Hepatocyte (in vitro differentiated cells): ENCODE measurements around the gene TLK2. TPM values are rescaled to one million over a fixed set of nuclear protein-coding genes. Genes with fewer than 3 reads are reported as not detected.

Experiments
- DNase-seq: peaks from one replicate; pipeline ENCODE4 v3.0.0-alpha.2; 2016; ENCODE audit warnings: low spot score
- H2AFZ ChIP-seq: fragments of 200-600 bp; sonication (generic); 2 replicates; pipeline ENCODE4 v1.6.0; 2016; ENCODE audit warnings: antibody characterized with exemption, mild to moderate bottlenecking
- H3K27ac ChIP-seq: fragments of 200-600 bp; sonication (generic); 2 replicates; pipeline ENCODE4 v1.5.1; 2016; ENCODE audit warnings: mild to moderate bottlenecking
- H3K27me3 ChIP-seq: fragments of 200-600 bp; sonication (generic); 2 replicates; pipeline ENCODE4 v1.6.1; 2016
- H3K36me3 ChIP-seq: fragments of 200-600 bp; sonication (generic); replicated peaks from 2 replicates; pipeline ENCODE4 v1.5.1; 2016; ENCODE audit warnings: low read depth; ENCODE audit not compliant: insufficient read depth
- H3K4me1 ChIP-seq: fragments of 200-600 bp; sonication (generic); 2 replicates; pipeline ENCODE4 v1.5.1; 2016; ENCODE audit warnings: mild to moderate bottlenecking, moderate library complexity; ENCODE audit not compliant: insufficient read depth
- H3K4me2 ChIP-seq: fragments of 200-600 bp; sonication (generic); 2 replicates; pipeline ENCODE4 v1.6.0; 2016
- H3K4me3 ChIP-seq: fragments of 200-600 bp; sonication (generic); 2 replicates; pipeline ENCODE4 v1.5.1; 2016; ENCODE audit warnings: mild to moderate bottlenecking
- H3K79me2 ChIP-seq: fragments of 200-600 bp; sonication (generic); 2 replicates; pipeline ENCODE4 v1.6.0; 2017; ENCODE audit warnings: mild to moderate bottlenecking
- H3K9me2 ChIP-seq: fragments of 200-600 bp; sonication (generic); replicated peaks from 2 replicates; pipeline ENCODE4 v1.6.0; 2017; ENCODE audit warnings: mild to moderate bottlenecking; ENCODE audit not compliant: insufficient read depth
- H3K9me3 ChIP-seq: fragments of 200-600 bp; sonication (generic); 2 replicates; pipeline ENCODE4 v1.5.1; 2016; ENCODE audit warnings: low read depth, mild to moderate bottlenecking
- H4K20me1 ChIP-seq: fragments of 200-600 bp; sonication (generic); 2 replicates; pipeline ENCODE4 v1.6.0; 2016; ENCODE audit warnings: mild to moderate bottlenecking; ENCODE audit not compliant: insufficient read depth, poor library complexity, severe bottlenecking
- EZH2 ChIP-seq: fragments of 200-600 bp; sonication (generic); IDR thresholded peaks from 2 replicates; pipeline ENCODE4 v1.6.1; 2016; ENCODE audit warnings: antibody characterized with exemption, mild to moderate bottlenecking, borderline replicate concordance
- EZH2phosphoT487 ChIP-seq: fragments of 200-600 bp; sonication (generic); IDR thresholded peaks from one replicate; pipeline ENCODE4 v1.6.1; 2018; ENCODE audit warnings: antibody characterized with exemption, mild to moderate bottlenecking, low read depth, moderate library complexity; ENCODE audit not compliant: unreplicated experiment, severe bottlenecking
- WGBS: methylation state at CpG from one replicate; pipeline ENCODE4 v1.1.6; 2016; ENCODE audit warnings: low lambda C conversion rate; ENCODE audit errors: missing lambda C conversion rate; 5-methylcytosine and 5-hydroxymethylcytosine counted together
- polyA plus RNA-seq: library from polyadenylated mRNA; unstranded; fragments of >200 nt; fragmentation: Nextera tagmentation; extraction: Ambion mirVana; gene quantifications from 2 replicates; pipeline ENCODE4 v1.2.1, GENCODE V29; 2016
- total RNA-seq: library from RNA; depleted of rRNA; stranded (reverse); fragments of >200 nt; gene quantifications from 2 replicates; pipeline ENCODE4 v1.2.3, GENCODE V29; 2014
- TF ChIP-seq, protein P1 (sequence below): fragments of 200-600 bp; sonication (generic); IDR thresholded peaks from 2 replicates; pipeline ENCODE4 v1.5.1; 2016; ENCODE audit warnings: antibody characterized with exemption, mild to moderate bottlenecking; ENCODE audit not compliant: poor library complexity

Gene TLK2
- total and polyA plus RNA-seq, 2 experiments from 2014 or later: 19.4 to 44.7 TPM

DNA sequence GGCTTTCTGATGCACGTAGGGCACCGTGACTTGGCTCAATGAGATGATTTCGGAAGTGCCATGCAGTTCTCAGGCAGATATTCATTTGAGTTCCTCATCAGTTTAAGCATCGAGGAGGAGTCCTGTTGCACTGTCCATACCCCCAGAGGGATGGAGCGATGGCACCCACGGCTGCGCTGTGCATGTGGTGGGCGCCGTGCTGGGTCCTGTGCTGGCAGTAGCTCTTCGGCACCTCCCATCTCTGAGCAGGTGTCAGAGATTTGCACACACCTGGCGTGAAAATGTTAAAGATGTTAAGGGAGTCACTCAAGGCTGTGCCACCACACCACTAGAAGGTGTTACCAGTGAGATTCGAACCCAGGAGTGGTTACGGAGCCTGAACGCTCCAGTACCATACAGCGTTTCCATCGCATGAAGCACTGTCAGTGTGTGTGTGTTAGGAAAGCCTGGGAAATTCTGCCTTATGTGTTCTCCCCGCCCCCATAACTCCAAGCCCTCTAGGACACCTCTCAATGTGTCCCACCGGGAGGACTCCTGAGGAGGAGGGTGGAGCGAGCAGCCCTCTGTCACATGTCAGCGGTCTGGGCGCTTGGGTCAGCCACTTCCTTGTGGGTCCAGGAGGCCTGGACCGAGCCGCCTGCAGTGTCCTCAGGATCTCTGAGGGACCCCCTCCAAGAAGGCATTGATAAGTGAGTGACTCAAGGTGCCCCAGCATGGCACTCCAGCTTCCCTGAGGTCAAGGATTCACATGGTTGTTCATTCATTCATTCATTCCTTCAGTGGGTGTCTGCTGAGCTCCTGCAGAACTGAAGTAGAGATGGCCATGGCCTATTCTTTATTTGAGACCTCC lies 152.7 kb downstream of the TLK2 start:
- TF ChIP-seq EZH2: no peak
- TF ChIP-seq, protein P1, sequence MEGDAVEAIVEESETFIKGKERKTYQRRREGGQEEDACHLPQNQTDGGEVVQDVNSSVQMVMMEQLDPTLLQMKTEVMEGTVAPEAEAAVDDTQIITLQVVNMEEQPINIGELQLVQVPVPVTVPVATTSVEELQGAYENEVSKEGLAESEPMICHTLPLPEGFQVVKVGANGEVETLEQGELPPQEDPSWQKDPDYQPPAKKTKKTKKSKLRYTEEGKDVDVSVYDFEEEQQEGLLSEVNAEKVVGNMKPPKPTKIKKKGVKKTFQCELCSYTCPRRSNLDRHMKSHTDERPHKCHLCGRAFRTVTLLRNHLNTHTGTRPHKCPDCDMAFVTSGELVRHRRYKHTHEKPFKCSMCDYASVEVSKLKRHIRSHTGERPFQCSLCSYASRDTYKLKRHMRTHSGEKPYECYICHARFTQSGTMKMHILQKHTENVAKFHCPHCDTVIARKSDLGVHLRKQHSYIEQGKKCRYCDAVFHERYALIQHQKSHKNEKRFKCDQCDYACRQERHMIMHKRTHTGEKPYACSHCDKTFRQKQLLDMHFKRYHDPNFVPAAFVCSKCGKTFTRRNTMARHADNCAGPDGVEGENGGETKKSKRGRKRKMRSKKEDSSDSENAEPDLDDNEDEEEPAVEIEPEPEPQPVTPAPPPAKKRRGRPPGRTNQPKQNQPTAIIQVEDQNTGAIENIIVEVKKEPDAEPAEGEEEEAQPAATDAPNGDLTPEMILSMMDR: no peak
- no peak for TF ChIP-seq EZH2phosphoT487
- Histone ChIP-seq H3K4me3 (no peak overlapping the region), H2AFZ (no peak overlapping the region), H3K4me1 (peaks cover 1% of the 10 kb centered on the region), H3K79me2 (peaks cover 46% of the 10 kb centered on the region), H3K9me3 (no peaks in the 10 kb centered on the region), H3K9me2 (no peaks in the 10 kb centered on the region), H3K27ac (no peak overlapping the region), H3K27me3 (peaks cover 26% of the 10 kb centered on the region), H3K36me3 (no peaks in the 10 kb centered on the region), H4K20me1 (peaks cover 8% of the 10 kb centered on the region), H3K4me2 (peak overlapping the region; percentile 94)
- no peak for DNase-seq
- WGBS: 96% methylated on average over 23 of the region's 23 CpGs

DNA sequence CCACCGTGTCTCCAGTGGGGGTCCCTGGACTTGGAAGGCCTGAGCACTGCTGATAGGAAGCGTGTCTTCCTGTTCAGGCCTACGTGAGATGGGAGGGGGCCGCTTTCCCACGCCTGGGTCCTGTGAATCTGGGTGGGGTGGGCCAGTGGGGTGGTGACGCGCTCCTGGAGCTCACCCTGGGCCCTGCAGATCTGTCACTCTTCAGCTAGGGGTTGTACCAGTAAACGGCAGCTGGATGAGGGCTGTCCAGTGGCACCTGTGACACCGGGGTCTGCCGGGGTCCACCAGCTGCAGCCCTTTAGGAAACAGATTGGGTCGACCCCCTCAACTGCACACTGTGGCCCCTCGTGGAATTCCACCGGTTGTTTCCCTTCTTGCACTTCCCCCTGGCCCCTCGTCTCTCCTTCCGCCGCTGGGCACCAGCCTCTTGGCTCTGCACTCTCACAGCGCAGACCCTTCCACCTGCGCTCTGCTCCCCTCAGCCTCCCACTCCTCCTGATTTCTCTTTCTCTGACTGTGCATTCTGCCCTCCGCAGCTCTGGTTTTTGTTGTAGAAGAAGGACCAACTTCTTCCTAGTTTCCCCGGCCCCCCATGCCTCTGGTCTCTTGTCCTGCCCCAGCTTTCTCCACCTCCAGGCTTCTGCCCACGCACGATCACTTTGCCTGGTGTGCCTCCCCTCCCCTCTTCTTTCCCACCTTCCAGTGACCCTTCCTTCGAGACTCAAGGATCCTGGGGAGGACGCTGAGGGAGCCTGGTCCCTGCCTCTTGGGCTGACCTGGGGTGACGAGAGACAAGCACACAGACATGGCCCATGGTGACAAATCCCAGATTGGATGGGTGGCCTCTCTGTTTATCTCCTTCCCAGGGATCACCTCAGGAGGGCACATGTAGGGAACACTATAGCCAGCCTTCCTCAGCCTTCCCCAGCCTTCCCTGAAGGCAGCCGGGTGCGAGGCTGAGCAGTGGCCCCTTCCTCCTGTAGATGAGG lies 153.6 kb downstream of the TLK2 start:
- 88% methylated on average over 27 of the region's 27 CpGs for WGBS
- H3K36me3 ChIP-seq: no peaks in the 10 kb centered on the region
- no peaks in the 10 kb centered on the region for H3K9me3 ChIP-seq
- peaks cover 8% of the 10 kb centered on the region for H4K20me1 ChIP-seq
- no peak overlapping the region for H3K4me2 ChIP-seq
- no peak overlapping the region for H3K4me3 ChIP-seq
- H2AFZ ChIP-seq: no peak overlapping the region
- DNase-seq: no peak
- H3K79me2 ChIP-seq: peaks cover 52% of the 10 kb centered on the region
- no peaks in the 10 kb centered on the region for H3K9me2 ChIP-seq
- H3K27ac ChIP-seq: no peak overlapping the region
- TF ChIP-seq EZH2phosphoT487: no peak
- TF ChIP-seq EZH2: no peak
- TF ChIP-seq, protein P1: no peak
- peaks cover 21% of the 10 kb centered on the region for H3K27me3 ChIP-seq
- H3K4me1 ChIP-seq: no peaks in the 10 kb centered on the region

DNA sequence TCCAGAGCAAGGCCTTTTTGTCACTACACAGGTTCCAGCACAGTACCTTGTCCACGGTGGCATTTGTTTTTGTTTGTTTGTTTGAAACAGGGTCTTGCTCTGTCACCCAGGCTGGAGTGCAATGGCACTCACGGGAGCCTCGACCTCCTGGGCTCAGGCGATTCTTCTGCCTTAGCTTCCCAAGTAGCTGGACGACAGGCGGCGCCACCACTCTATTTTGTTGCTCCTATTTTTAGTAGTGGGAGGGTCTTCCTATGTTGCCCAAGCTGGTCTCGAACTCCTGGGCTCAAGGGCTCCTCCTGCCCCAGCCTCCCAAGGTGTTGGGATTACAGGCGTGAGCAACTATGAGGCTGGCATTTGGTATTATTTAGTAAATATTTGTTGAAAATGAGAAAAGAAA lies 159.2 kb downstream of the TLK2 start:
- Histone ChIP-seq H3K36me3 (no peaks in the 10 kb centered on the region), H2AFZ (no peak overlapping the region), H3K79me2 (peaks cover 34% of the 10 kb centered on the region), H3K27me3 (no peaks in the 10 kb centered on the region), H4K20me1 (peaks cover 11% of the 10 kb centered on the region), H3K4me3 (no peak overlapping the region), H3K4me1 (no peaks in the 10 kb centered on the region), H3K9me2 (no peaks in the 10 kb centered on the region), H3K27ac (no peak overlapping the region), H3K4me2 (no peak overlapping the region), H3K9me3 (no peaks in the 10 kb centered on the region)
- 91% methylated on average over 9 of the region's 9 CpGs for WGBS
- no peak for TF ChIP-seq EZH2phosphoT487
- TF ChIP-seq, protein P1: no peak
- TF ChIP-seq EZH2: no peak
- no peak for DNase-seq
